ENCODE measurements around the gene AP5S1.

GRCh38 chr20:3866464-3866863 lies 46.1 kb downstream of the AP5S1 start:
- no peak for TF ChIP-seq CTCF (IDR thresholded peaks at IDR 0.05)
- TF ChIP-seq POLR2A (IDR thresholded peaks at IDR 0.05), result no peak
- no peak for TF ChIP-seq EP300 (IDR thresholded peaks at IDR 0.05)
